IgD-negative memory B cell (primary cell): Measurements from ENCODE around the gene DROSHA. TPM values are rescaled to one million over a fixed set of nuclear protein-coding genes. Genes with fewer than 3 reads are reported as not detected.

ENCODE experiments used
- H3K27ac Mint-ChIP-seq, 3 donors: one replicate each; pipeline ENCODE4 v1.8.0; 2020 to 2022; ENCODE audit warnings: mild to moderate bottlenecking in 3 of 3, mixed read lengths in 3 of 3, moderate library complexity in 1 of 3
- H3K27me3 Mint-ChIP-seq: one replicate; pipeline ENCODE4 v1.8.0; 2021; ENCODE audit warnings: mixed read lengths
- H3K36me3 Mint-ChIP-seq: one replicate; pipeline ENCODE4 v1.8.0; 2020; ENCODE audit warnings: mild to moderate bottlenecking, mixed read lengths
- H3K4me1 Mint-ChIP-seq, 3 donors: one replicate each; pipeline ENCODE4 v1.8.0; 2020 to 2022; ENCODE audit warnings: mixed read lengths in 3 of 3, mild to moderate bottlenecking in 1 of 3
- H3K4me3 Mint-ChIP-seq, 4 donors: one replicate each; pipeline ENCODE4 v1.8.0; 2020 to 2022; ENCODE audit warnings: mild to moderate bottlenecking in 4 of 4, mixed read lengths in 4 of 4, moderate library complexity in 3 of 4
- H3K9me3 Mint-ChIP-seq, 3 donors: one replicate each; pipeline ENCODE4 v1.8.0; 2020 to 2021; ENCODE audit warnings: mixed read lengths in 3 of 3, mild to moderate bottlenecking in 1 of 3
- polyA plus RNA-seq: library from polyadenylated mRNA; unstranded; fragments of 300-500 nt; fragmentation: Illumina TruSeq; gene quantifications from one replicate; pipeline ENCODE4 v1.2.3, GENCODE V29; 2021

DROSHA gene
- polyA plus RNA-seq, 1 donor from 2014 or later: 14.7 TPM

DNA sequence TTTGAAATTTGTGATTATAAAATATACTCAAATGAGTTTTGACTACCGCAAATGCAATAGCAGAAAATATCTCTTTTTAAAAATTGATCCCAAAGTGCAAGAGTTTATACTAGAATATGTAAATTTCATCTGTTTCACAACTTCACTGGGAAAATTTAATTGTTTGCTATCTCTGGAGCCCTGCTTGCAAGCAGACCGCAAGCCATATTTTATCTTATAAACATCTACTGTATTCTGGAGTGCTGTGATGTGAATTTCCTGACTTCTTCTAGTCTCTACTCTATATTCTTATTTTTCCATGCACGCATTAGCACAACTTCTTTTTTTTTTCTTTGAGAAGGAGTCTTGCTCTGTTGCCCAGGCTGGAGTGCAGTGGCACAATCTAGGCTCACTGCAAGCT is 98.7 kb downstream of the DROSHA start:
- Mint-ChIP-seq H3K27me3 (no peaks in the 10 kb centered on the region), H3K4me1 (peaks cover 0 to 3% (median 0%) of the 10 kb centered on the region in 3 donors), H3K27ac (no peak overlapping the region), H3K36me3 (peaks cover 23% of the 10 kb centered on the region), H3K4me3 (no peak overlapping the region), H3K9me3 (no peaks in the 10 kb centered on the region)

GRCh38 chr5:31427724-31428309 is 104.1 kb downstream of the DROSHA start:
- Mint-ChIP-seq H3K27ac (peak overlapping the region in 1 of 3 donors; percentile 16), H3K36me3 (peaks cover 18% of the 10 kb centered on the region)

DNA sequence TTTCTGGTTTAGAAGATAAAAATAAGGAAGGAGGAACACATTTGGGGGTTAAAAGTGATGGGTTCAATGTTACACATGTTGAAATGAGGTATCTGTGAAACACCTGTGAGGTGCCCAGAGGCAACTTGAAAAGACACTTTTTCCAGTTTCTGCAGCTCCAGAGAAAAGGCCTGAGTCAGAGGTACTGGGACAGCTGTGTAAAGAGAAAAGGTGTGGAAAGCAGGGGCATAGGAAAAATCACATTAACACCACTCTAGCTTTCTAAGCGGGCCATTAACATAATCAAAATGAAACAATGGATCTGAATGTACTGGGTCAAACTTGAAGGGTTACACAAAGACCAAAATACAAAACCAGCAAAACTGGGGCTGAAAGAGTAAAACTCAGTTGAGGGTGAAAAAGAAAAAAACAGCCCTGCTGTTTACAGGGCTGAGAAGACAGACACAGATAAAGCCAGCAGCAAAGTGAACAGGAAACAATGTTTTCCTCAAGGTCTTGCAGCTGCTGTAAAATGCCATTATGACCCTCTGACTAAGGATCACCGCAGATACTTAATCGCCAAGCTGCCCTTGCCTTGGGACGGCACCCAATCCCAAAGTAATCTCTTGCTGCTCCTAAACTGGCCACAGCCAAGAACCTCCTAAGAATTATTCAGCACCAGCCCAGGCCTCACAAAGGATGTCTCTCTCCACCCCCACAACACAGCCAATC is 104.7 kb downstream of the DROSHA start:
- H3K4me1 Mint-ChIP-seq: peaks cover 0 to 3% (median 0%) of the 10 kb centered on the region in 3 donors
- no peak overlapping the region for H3K4me3 Mint-ChIP-seq
- H3K27ac Mint-ChIP-seq: no peak overlapping the region
- H3K27me3 Mint-ChIP-seq: no peaks in the 10 kb centered on the region
- peaks cover 18% of the 10 kb centered on the region for H3K36me3 Mint-ChIP-seq
- H3K9me3 Mint-ChIP-seq: no peaks in the 10 kb centered on the region

More at GRCh38 chr5:31427724-31428309, 104.1 kb downstream of the DROSHA start:
- Mint-ChIP-seq H3K27me3 (no peaks in the 10 kb centered on the region), H3K4me3 (no peak overlapping the region), H3K9me3 (no peaks in the 10 kb centered on the region), H3K4me1 (peaks cover 0 to 3% (median 0%) of the 10 kb centered on the region in 3 donors)

DNA sequence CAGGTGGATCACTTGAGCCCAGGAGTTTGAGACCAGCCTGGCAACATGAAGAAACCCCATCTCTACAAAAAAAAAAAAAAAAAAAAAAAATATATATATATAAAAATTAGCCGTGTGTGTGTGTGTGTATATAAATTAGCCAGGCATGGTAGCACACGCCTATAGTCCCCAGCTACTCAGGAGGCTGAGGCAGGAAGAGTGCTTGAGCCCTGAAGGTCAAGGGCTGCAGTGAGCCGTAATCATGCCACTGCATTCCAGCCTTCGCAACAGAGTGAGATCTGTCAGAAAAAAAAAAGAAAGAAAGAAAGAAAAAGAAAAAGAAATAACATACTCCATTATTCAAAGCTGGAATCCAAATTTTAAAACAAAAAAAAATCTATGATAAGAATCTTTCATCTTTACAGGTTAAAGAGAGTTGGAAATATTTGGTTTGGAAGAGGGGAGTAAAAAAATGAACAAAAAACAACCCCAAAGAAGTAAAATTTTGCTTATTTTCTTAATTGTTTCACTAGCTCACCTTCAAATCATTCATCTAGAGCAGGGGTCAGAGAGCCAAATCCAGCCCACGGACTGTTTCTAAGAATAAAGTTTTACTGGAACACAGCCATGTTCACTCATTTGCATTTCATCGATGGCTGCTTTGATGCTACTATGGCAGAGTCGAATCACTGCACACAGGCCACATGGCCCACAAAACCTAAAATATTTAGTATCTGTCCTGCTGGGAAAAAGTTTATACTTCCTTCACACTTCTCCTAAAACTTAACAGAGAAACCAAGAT is 109.9 kb downstream of the DROSHA start:
- Mint-ChIP-seq H3K27me3 (no peaks in the 10 kb centered on the region), H3K4me1 (no peaks in the 10 kb centered on the region), H3K27ac (no peak overlapping the region), H3K9me3 (no peaks in the 10 kb centered on the region), H3K36me3 (peaks cover 5% of the 10 kb centered on the region), H3K4me3 (no peak overlapping the region)

DNA sequence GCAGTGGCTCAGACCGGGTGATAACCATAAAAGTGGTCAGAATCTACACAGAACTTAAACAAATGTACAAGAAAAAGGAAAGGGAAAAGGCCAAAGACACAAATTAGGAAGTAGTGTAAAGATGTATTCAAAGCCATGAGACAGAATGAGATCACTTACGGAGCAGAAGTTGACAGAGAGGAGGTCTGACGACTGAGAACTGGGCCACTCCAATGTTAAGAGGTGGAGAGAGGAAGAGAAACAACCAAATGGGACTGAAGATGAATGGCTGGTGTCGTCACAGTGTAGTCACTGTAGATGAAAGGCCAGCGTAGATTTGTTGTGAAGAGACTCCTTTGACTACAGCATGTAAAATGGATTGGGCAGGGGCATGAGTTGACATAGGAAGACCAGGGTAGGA is 114.4 kb downstream of the DROSHA start:
- H3K27me3 Mint-ChIP-seq: no peaks in the 10 kb centered on the region
- H3K36me3 Mint-ChIP-seq: peaks cover 3% of the 10 kb centered on the region
- H3K9me3 Mint-ChIP-seq: no peaks in the 10 kb centered on the region
- no peak overlapping the region for H3K4me3 Mint-ChIP-seq
- H3K4me1 Mint-ChIP-seq: no peaks in the 10 kb centered on the region
- no peak overlapping the region for H3K27ac Mint-ChIP-seq

GRCh38 chr5:31416547-31416946 is 115.3 kb downstream of the DROSHA start:
- H3K36me3 Mint-ChIP-seq: peaks cover 4% of the 10 kb centered on the region
- H3K27me3 Mint-ChIP-seq: no peaks in the 10 kb centered on the region
- H3K27ac Mint-ChIP-seq: no peak overlapping the region

DNA sequence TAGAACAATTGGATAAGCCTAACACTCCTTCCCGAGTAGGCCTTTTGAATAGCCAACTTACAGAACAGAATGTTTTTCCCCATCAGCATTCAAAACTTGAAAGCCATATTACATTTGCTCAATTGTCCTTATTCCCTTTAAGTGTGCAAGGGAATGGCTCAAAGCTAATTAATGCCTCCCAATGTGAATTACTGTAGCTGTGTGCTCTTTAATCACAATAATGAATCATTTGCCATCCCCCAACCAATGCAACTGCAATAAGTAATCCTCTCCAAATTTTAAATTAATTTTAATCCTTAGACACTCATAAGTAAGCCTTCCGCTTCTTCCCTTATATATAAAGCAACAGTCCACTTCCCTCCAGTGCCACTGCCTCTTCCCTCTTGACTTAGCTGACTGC is 115.9 kb downstream of the DROSHA start:
- Mint-ChIP-seq H3K9me3 (no peaks in the 10 kb centered on the region), H3K4me3 (no peak overlapping the region), H3K27me3 (no peaks in the 10 kb centered on the region), H3K4me1 (no peaks in the 10 kb centered on the region), H3K27ac (no peak overlapping the region), H3K36me3 (peaks cover 4% of the 10 kb centered on the region)

More at GRCh38 chr5:31416547-31416946, 115.3 kb downstream of the DROSHA start:
- Mint-ChIP-seq H3K9me3 (no peaks in the 10 kb centered on the region), H3K4me3 (no peak overlapping the region), H3K4me1 (no peaks in the 10 kb centered on the region)

DNA sequence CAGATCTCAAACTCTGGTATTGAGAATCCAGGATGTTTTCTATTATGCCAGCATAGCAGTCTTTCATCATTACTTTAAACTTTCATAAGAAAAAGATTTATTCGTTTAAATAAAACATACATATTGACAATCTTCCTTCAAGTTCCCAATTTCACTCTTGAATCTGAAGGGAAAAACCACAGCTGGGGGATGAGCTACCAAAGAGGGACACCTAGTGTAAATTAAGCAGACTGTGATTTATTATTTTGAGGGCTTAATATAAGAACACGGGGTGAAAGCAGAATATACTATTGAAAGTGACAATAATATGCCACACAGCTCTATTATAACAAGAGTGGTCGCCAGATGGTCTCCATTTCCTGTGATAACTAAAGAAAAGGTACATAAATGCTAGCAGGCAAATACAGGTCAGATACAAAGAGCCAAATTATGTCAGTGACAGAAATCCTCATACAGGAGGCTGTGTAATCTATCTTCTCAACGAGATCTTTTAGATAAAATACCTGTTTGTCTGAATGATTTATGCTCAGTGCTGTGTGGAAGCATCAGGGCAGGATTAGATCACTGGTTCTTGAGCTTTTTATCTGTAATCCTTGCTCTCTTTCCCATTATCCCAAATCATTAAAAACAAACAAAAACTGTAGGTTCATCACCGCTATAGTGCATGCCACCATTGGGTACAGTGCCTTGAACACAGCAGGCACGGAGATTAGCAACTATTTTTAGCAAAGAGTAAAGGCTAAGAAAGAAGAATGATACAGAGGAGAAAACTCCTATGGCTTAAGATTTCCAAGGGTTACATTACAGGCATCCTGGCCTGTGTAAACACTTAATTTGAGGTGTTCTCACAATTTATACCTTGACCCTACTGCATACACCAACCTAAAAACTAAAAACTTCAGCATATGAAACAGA is 116.6 kb downstream of the DROSHA start:
- Mint-ChIP-seq H3K4me1 (no peaks in the 10 kb centered on the region), H3K27me3 (no peaks in the 10 kb centered on the region), H3K36me3 (peaks cover 6% of the 10 kb centered on the region), H3K27ac (no peak overlapping the region), H3K9me3 (no peaks in the 10 kb centered on the region), H3K4me3 (no peak overlapping the region)

DNA sequence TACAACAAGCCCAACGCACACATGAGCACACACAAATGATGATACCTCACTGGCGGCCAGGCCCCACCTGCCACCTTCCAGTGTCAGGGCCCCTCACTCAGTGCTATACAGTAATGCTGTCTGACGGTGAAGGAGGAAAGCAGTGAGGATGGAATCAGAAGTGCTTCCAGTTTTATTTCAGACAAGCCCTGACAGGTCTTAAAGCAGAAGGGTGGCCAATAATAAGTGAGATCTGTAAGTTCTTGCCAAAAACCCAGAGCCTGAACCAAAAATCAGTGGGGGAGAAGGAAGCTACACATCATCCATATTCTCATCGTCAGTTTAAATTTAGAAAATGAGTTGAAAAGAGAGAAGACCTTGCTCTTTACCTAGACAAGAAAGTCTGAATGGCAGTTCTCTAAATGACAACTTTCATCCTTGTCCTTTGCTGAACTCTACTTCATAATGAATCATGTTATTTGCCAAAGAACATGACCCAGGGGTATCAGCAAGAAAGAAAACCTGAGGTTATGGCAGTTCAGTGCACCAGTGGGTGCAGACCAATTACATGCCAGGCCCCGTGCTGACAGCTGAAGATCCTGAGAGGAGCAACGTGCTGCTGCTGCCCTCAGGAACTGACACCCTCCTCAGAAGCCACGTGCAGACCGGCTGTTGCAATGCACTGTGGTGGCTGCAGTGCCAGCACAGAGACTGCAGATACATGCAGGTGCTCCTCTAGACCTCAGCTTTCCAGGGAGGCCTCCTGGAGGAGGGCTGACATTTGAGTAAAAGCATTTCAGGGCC is 118.7 kb downstream of the DROSHA start:
- no peaks in the 10 kb centered on the region for H3K4me1 Mint-ChIP-seq
- no peaks in the 10 kb centered on the region for H3K9me3 Mint-ChIP-seq
- no peak overlapping the region for H3K27ac Mint-ChIP-seq
- no peak overlapping the region for H3K4me3 Mint-ChIP-seq
- H3K36me3 Mint-ChIP-seq: peaks cover 10% of the 10 kb centered on the region
- H3K27me3 Mint-ChIP-seq: no peaks in the 10 kb centered on the region

DNA sequence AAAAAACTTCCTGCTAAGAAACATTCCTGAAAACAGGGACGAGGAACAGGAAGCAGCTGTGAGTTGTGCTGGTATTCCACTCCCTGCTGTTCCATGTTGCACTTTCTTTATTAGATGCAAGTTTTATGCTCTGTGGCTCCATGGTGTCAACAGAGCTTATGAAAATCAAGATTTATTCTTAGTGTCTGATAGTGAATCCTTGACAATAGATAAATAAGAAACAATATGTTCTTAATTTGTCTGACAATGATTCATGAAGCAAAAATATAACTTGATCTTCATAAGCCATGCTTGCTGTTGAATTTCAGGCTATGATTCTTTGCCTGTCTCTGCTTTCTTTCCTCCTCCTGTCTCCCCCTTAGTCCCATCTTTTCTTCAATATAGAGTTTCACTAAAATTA is 119.6 kb downstream of the DROSHA start:
- Mint-ChIP-seq H3K36me3 (peaks cover 10% of the 10 kb centered on the region), H3K27me3 (no peaks in the 10 kb centered on the region), H3K4me1 (no peaks in the 10 kb centered on the region), H3K9me3 (no peaks in the 10 kb centered on the region), H3K4me3 (no peak overlapping the region), H3K27ac (no peak overlapping the region)

DNA sequence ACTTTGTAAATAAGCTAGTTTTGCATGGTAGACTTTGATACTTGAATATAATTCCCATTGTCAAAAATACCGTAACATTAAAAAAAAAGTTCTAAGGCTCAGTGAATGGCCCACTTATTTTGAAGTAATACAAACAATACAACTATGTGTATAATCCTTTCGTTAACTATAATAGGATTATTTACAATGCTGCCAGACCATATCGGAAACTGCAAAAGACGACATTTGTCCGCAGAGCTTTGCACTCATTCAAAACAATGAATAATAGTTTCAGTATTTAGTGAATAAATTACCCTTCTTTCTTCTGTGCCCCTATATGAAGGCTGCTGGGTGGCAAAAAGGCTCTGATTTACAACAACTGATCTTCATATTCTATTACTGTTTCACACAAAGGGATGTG is 121.8 kb downstream of the DROSHA start:
- H3K36me3 Mint-ChIP-seq: peaks cover 13% of the 10 kb centered on the region

GRCh38 chr5:31408814-31409213 is 123.1 kb downstream of the DROSHA start:
- Mint-ChIP-seq H3K36me3 (peaks cover 13% of the 10 kb centered on the region), H3K27ac (no peak overlapping the region), H3K9me3 (no peaks in the 10 kb centered on the region), H3K4me1 (no peaks in the 10 kb centered on the region), H3K27me3 (no peaks in the 10 kb centered on the region), H3K4me3 (no peak overlapping the region)

More for the DNA sequence above, 121.8 kb downstream of the DROSHA start:
- Mint-ChIP-seq H3K27me3 (no peaks in the 10 kb centered on the region), H3K27ac (no peak overlapping the region), H3K4me3 (no peak overlapping the region), H3K9me3 (no peaks in the 10 kb centered on the region), H3K4me1 (no peaks in the 10 kb centered on the region)

DNA sequence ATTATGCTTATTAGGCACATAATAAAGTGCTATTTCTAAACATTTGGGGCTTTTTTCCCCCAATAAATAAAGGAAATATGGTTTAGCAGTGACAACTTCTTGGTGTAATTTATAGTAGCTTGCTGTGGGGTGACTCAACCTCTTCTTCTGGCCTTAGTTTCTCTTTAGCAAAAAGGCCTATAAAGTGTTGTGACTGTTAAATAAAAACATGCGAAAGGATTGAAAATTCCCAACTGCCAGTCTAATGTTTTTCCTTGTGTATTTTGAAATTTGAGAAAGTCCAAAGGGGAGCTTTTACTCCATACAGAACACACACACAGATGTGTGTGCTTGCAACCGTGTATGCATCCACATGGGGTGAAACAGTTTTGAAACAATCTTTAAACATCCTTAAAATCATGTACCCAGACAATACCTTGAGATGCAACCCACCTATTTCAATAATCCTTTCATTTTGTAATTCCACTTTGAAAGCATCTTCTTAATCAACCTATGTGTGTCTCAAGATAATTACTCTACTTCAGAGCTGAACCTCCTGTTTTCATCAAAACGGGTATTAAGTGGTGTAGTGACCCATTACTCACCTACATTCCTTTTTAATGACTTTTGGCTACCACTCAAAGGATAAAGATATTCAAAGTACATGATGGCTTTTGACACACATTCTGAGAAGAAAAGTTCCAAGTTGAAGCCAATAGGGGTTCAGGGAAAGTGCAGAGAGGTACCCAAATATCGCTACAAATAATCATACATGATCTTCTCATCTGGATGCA is 123.8 kb downstream of the DROSHA start:
- H3K36me3 Mint-ChIP-seq: peaks cover 13% of the 10 kb centered on the region
- no peak overlapping the region for H3K4me3 Mint-ChIP-seq
- H3K4me1 Mint-ChIP-seq: no peaks in the 10 kb centered on the region
- no peaks in the 10 kb centered on the region for H3K9me3 Mint-ChIP-seq
- no peak overlapping the region for H3K27ac Mint-ChIP-seq
- no peaks in the 10 kb centered on the region for H3K27me3 Mint-ChIP-seq
